ENCODE results near the gene JUP. TPM values are rescaled to one million over a fixed set of nuclear protein-coding genes. Genes with fewer than 3 reads are reported as not detected.

The JUP gene
- total RNA-seq, 2 experiments from 2014 or later = 40.5 to 62.0 TPM

- BruUV-seq (replicated peaks) = no TSS peak
- H3K4me3 ChIP-seq (ENCODE audit: low read depth, low read length, poor library complexity, severe bottlenecking) = no peak overlapping the region
- POLR2A ChIA-PET = no interaction called here
Observed at GRCh38 chr17:41705271-41705991, 81.1 kb downstream of the JUP start.

More at GRCh38 chr17:41705271-41705991, 81.1 kb downstream of the JUP start:
- no peaks in the 10 kb centered on the region for H4K20me1 ChIP-seq (ENCODE audit: insufficient read depth, low read length)
- no peaks in the 10 kb centered on the region for H3K9me2 ChIP-seq (ENCODE audit: insufficient read depth, low read length)
- DNase-seq (ENCODE audit: low spot score) = no peak
- H3K79me2 ChIP-seq (ENCODE audit: insufficient read depth, low read depth, low read length) = no peaks in the 10 kb centered on the region
- CTCF ChIA-PET (ENCODE audit: unreplicated experiment) = no interaction called here
- H3K9me3 ChIP-seq (ENCODE audit: low read length) = no peaks in the 10 kb centered on the region
- no peak overlapping the region for H3K4me2 ChIP-seq (ENCODE audit: low read length)
- no peak overlapping the region for H3K27ac ChIP-seq (ENCODE audit: low read depth, low read length, poor library complexity, severe bottlenecking)
- H3K36me3 ChIP-seq (ENCODE audit: insufficient read depth, low read length) = no peaks in the 10 kb centered on the region
- TF ChIP-seq EZH2phosphoT487 (IDR thresholded peaks at IDR 0.05; ENCODE audit: borderline replicate concordance, low read depth, low read length) = no peak
- TF ChIP-seq CTCF (conservative IDR thresholded peaks at IDR 0.05; ENCODE audit: low read length) = no peak
- H3K4me1 ChIP-seq (ENCODE audit: insufficient read depth, low read length, poor library complexity, severe bottlenecking) = no peaks in the 10 kb centered on the region
- intact Hi-C loops (cut with micrococcal nuclease; ENCODE audit: unreplicated experiment) = no loop called here
- no peak overlapping the region for H2AFZ ChIP-seq (ENCODE audit: low read length)

Small RNAs within 50 kb of the gene (small RNA-seq; reads per million reads assigned to genes)
- gene RN7SL399P (not detected), gene RNA5SP442 (8.4 reads per million, percentile 95 among the genes with 10 or more reads in this experiment)

Other genes starting within 250 kb of the JUP start
- not detected in 2 replicates for gene KRT9, start 214.7 kb downstream of the JUP start, total RNA-seq (2014; rRNA removed; shearing (Covaris generic))
- not detected in 2 replicates for gene KRT9, start 214.7 kb downstream of the JUP start, total RNA-seq (2022)
- gene KRT14, start 199.8 kb downstream of the JUP start, total RNA-seq (2014; rRNA removed; shearing (Covaris generic)) = not detected in 2 replicates
- gene KRT14, start 199.8 kb downstream of the JUP start, total RNA-seq (2022) = 0.30 and 0.82 TPM in 2 replicates
- gene KRT16, start 173.9 kb downstream of the JUP start, total RNA-seq (2014; rRNA removed; shearing (Covaris generic)) = not detected in 2 replicates
- not detected in 2 replicates for gene KRT16, start 173.9 kb downstream of the JUP start, total RNA-seq (2022)
- not detected in 2 replicates for gene KRT17, start 162.1 kb downstream of the JUP start, total RNA-seq (2014; rRNA removed; shearing (Covaris generic))
- 0.70 and 2.1 TPM in 2 replicates for gene KRT17, start 162.1 kb downstream of the JUP start, total RNA-seq (2022)
- 123 and 145 TPM in 2 replicates for gene EIF1, start 97.8 kb downstream of the JUP start, total RNA-seq (2014; rRNA removed; shearing (Covaris generic))
- 659 and 705 TPM in 2 replicates for gene EIF1, start 97.8 kb downstream of the JUP start, total RNA-seq (2022)
- gene GAST, start 74.4 kb downstream of the JUP start, total RNA-seq (2014; rRNA removed; shearing (Covaris generic)) = not detected in 2 replicates
- gene GAST, start 74.4 kb downstream of the JUP start, total RNA-seq (2022) = not detected in 2 replicates
- gene HAP1, start 52.1 kb downstream of the JUP start, total RNA-seq (2014; rRNA removed; shearing (Covaris generic)) = 0.10 and 0.19 TPM in 2 replicates
- gene HAP1, start 52.1 kb downstream of the JUP start, total RNA-seq (2022) = 0.22 and 0.55 TPM in 2 replicates
- gene P3H4, start 25.2 kb upstream of the JUP start, total RNA-seq (2014; rRNA removed; shearing (Covaris generic)) = 0.08 TPM in 1 of 2 replicates, not detected in the other
- 2.2 and 2.6 TPM in 2 replicates for gene P3H4, start 25.2 kb upstream of the JUP start, total RNA-seq (2022)
- 1.5 TPM in 1 of 2 replicates, not detected in the other for gene FKBP10, start 26.3 kb upstream of the JUP start, total RNA-seq (2014; rRNA removed; shearing (Covaris generic))
- 7.3 and 7.8 TPM in 2 replicates for gene FKBP10, start 26.3 kb upstream of the JUP start, total RNA-seq (2022)
- 0.16 TPM in 1 of 2 replicates, not detected in the other for gene NT5C3B, start 49.5 kb upstream of the JUP start, total RNA-seq (2014; rRNA removed; shearing (Covaris generic))
- gene NT5C3B, start 49.5 kb upstream of the JUP start, total RNA-seq (2022) = 10.0 and 12.1 TPM in 2 replicates
- not detected in 2 replicates for gene KLHL10, start 51.1 kb upstream of the JUP start, total RNA-seq (2014; rRNA removed; shearing (Covaris generic))
- gene KLHL10, start 51.1 kb upstream of the JUP start, total RNA-seq (2022) = not detected in 2 replicates
- 29.9 and 35.4 TPM in 2 replicates for gene KLHL11, start 78.7 kb upstream of the JUP start, total RNA-seq (2014; rRNA removed; shearing (Covaris generic))
- gene KLHL11, start 78.7 kb upstream of the JUP start, total RNA-seq (2022) = 20.5 and 20.9 TPM in 2 replicates
- gene ACLY, start 132.2 kb upstream of the JUP start, total RNA-seq (2014; rRNA removed; shearing (Covaris generic)) = 102 and 105 TPM in 2 replicates
- 203 and 222 TPM in 2 replicates for gene ACLY, start 132.2 kb upstream of the JUP start, total RNA-seq (2022)
- gene ODAD4, start 143.9 kb upstream of the JUP start, total RNA-seq (2014; rRNA removed; shearing (Covaris generic)) = 1.1 and 3.2 TPM in 2 replicates
- 1.3 TPM in 2 replicates for gene ODAD4, start 143.9 kb upstream of the JUP start, total RNA-seq (2022)
- 33.8 and 34.1 TPM in 2 replicates for gene CNP, start 180.1 kb upstream of the JUP start, total RNA-seq (2014; rRNA removed; shearing (Covaris generic))
- 43.9 and 50.6 TPM in 2 replicates for gene CNP, start 180.1 kb upstream of the JUP start, total RNA-seq (2022)
- gene DNAJC7, start 230.7 kb upstream of the JUP start, total RNA-seq (2014; rRNA removed; shearing (Covaris generic)) = 76.4 and 87.1 TPM in 2 replicates
- gene DNAJC7, start 230.7 kb upstream of the JUP start, total RNA-seq (2022) = 118 and 124 TPM in 2 replicates
- gene NKIRAS2, start 233.4 kb upstream of the JUP start, total RNA-seq (2014; rRNA removed; shearing (Covaris generic)) = 34.8 and 40.2 TPM in 2 replicates
- 32.8 and 38.1 TPM in 2 replicates for gene NKIRAS2, start 233.4 kb upstream of the JUP start, total RNA-seq (2022)

All from OCI-LY7 (cell line).